Keratinocyte (primary cell): Measurements from ENCODE around the gene OR52N1. TPM values are rescaled to one million over a fixed set of nuclear protein-coding genes. Genes with fewer than 3 reads are reported as not detected.

Source experiments
- DNase-seq: peaks from one replicate; pipeline ENCODE4 v3.0.0-alpha.2; 2011; ENCODE audit warnings: low read depth, missing footprints, low spot score
- FAIRE-seq: peaks from 2 replicates; lab custom pipeline; 2011; peaks lifted over from hg19 to GRCh38; lab: Jason Lieb, UNC
- H2AFZ ChIP-seq: 2 replicates; pipeline ENCODE4 v1.6.0; 2012; ENCODE audit warnings: low read length, control low read depth, inconsistent platforms; ENCODE audit not compliant: control insufficient read depth
- H3K27ac ChIP-seq: 2 replicates; pipeline ENCODE4 v1.5.1; 2011; ENCODE audit warnings: low read length; ENCODE audit not compliant: control insufficient read depth, insufficient read depth
- H3K27me3 ChIP-seq: 3 replicates; pipeline ENCODE4 v1.6.0; 2011; ENCODE audit warnings: low read length; ENCODE audit not compliant: control insufficient read depth, insufficient read depth; ENCODE audit errors: extremely low read depth
- H3K36me3 ChIP-seq, 2 experiments: 2 replicates in 1 of 2; 3 replicates in 1 of 2; pipeline ENCODE4 v1.5.1; 2011; ENCODE audit warnings: low read length in 2 of 2, mild to moderate bottlenecking in 1 of 2; ENCODE audit not compliant: control insufficient read depth in 2 of 2, insufficient read depth in 2 of 2; ENCODE audit errors: extremely low read depth in 1 of 2
- H3K4me1 ChIP-seq: 3 replicates; pipeline ENCODE4 v1.5.1; 2011; ENCODE audit warnings: low read length; ENCODE audit not compliant: control insufficient read depth, insufficient read depth; ENCODE audit errors: extremely low read depth
- H3K4me2 ChIP-seq: 3 replicates; pipeline ENCODE4 v1.6.0; 2011; ENCODE audit warnings: low read depth, low read length; ENCODE audit not compliant: control insufficient read depth, insufficient read depth; ENCODE audit errors: extremely low read depth
- H3K4me3 ChIP-seq, 3 experiments: fragments of 200-600 bp in 1 of 3; sonication (generic) in 1 of 3; 2 replicates in 2 of 3; 3 replicates in 1 of 3; pipeline ENCODE4 v1.5.1; 2011 to 2016; ENCODE audit warnings: low read length in 3 of 3, mild to moderate bottlenecking in 3 of 3, control low read depth in 2 of 3, inconsistent platforms in 1 of 3, low read depth in 1 of 3, mixed read lengths in 1 of 3, mixed run types in 1 of 3, moderate library complexity in 1 of 3; ENCODE audit not compliant: control insufficient read depth in 2 of 3, insufficient read depth in 2 of 3; ENCODE audit errors: extremely low read depth in 1 of 3
- H3K79me2 ChIP-seq: 2 replicates; pipeline ENCODE4 v1.6.0; 2012; ENCODE audit warnings: low read length; ENCODE audit not compliant: control insufficient read depth, insufficient read depth
- H3K9ac ChIP-seq: 3 replicates; pipeline ENCODE4 v1.6.0; 2011; ENCODE audit warnings: low read length; ENCODE audit not compliant: control insufficient read depth, insufficient read depth; ENCODE audit errors: extremely low read depth
- H3K9me1 ChIP-seq: 3 replicates; pipeline ENCODE4 v1.6.0; 2011; ENCODE audit warnings: low read length; ENCODE audit not compliant: control insufficient read depth, insufficient read depth; ENCODE audit errors: extremely low read depth
- H3K9me3 ChIP-seq: 2 replicates; pipeline ENCODE4 v1.5.1; 2012; ENCODE audit warnings: low read depth, low read length; ENCODE audit not compliant: control insufficient read depth
- H4K20me1 ChIP-seq: 3 replicates; pipeline ENCODE4 v1.6.0; 2011; ENCODE audit warnings: low read length; ENCODE audit not compliant: control insufficient read depth, insufficient read depth; ENCODE audit errors: extremely low read depth
- EZH2 ChIP-seq: IDR thresholded peaks from one replicate; pipeline ENCODE4 v1.6.1; 2012; ENCODE audit warnings: inconsistent platforms, mild to moderate bottlenecking, low read length, moderate library complexity
- dilution Hi-C: fragments of 300-500 bp; cut with MboI; formaldehyde crosslinking; loops from one replicate; pipeline ENCODE4 v1.7.0; 2020; ENCODE audit warnings: low sequenced_read_pairs; ENCODE audit not compliant: extremely low pct_ligation_motif_present
- polyA plus RNA-seq, 5 experiments: library from polyadenylated mRNA; depleted of rRNA in 3 of 5; stranded (reverse) in 3 of 5; stranded (forward) in 1 of 5; unstranded in 1 of 5; fragments of >200 nt; gene quantifications; 1 replicate in 1 of 5; 2 replicates in 3 of 5; 3 replicates in 1 of 5; pipeline versions ENCODE4 v1.2.1 to v1.2.3, GENCODE V29; 2011 to 2012; ENCODE audit warnings: missing spikeins in 2 of 5, low read depth in 1 of 5, low replicate concordance in 1 of 5
- TF ChIP-seq, protein P1 (sequence below), 3 experiments: IDR thresholded peaks in 1 of 3; conservative IDR thresholded peaks in 1 of 3; optimal IDR thresholded peaks in 1 of 3; 2 replicates in 2 of 3; 3 replicates in 1 of 3; pipeline versions ENCODE3 to v1.5.1; 2011; ENCODE audit warnings: low read length in 3 of 3, mild to moderate bottlenecking in 3 of 3, moderate library complexity in 2 of 3, control low read depth in 1 of 3, inconsistent platforms in 1 of 3; ENCODE audit not compliant: insufficient read depth in 2 of 3; ENCODE audit errors: extremely low read depth in 1 of 3

OR52N1 gene
- polyA plus RNA-seq, 1 donor (not counting 4 experiments of a cell fraction or from before 2014, with no cell fraction given): not detected

- dilution Hi-C loops: no loop called here
- no peaks in the 10 kb centered on the region for H3K9me3 ChIP-seq
- H3K4me1 ChIP-seq: no peaks in the 10 kb centered on the region
- H3K27ac ChIP-seq: no peak overlapping the region
- FAIRE-seq (no peak), DNase-seq (no peak)
- no peak overlapping the region for H3K9ac ChIP-seq
- no peak overlapping the region for H2AFZ ChIP-seq
- H3K79me2 ChIP-seq: no peaks in the 10 kb centered on the region
- no peaks in the 10 kb centered on the region for H4K20me1 ChIP-seq
- H3K36me3 ChIP-seq: no peaks in the 10 kb centered on the region
- no peak overlapping the region for H3K4me2 ChIP-seq
- H3K4me3 ChIP-seq: no peak overlapping the region
- no peak for TF ChIP-seq EZH2
- TF ChIP-seq, protein P1, sequence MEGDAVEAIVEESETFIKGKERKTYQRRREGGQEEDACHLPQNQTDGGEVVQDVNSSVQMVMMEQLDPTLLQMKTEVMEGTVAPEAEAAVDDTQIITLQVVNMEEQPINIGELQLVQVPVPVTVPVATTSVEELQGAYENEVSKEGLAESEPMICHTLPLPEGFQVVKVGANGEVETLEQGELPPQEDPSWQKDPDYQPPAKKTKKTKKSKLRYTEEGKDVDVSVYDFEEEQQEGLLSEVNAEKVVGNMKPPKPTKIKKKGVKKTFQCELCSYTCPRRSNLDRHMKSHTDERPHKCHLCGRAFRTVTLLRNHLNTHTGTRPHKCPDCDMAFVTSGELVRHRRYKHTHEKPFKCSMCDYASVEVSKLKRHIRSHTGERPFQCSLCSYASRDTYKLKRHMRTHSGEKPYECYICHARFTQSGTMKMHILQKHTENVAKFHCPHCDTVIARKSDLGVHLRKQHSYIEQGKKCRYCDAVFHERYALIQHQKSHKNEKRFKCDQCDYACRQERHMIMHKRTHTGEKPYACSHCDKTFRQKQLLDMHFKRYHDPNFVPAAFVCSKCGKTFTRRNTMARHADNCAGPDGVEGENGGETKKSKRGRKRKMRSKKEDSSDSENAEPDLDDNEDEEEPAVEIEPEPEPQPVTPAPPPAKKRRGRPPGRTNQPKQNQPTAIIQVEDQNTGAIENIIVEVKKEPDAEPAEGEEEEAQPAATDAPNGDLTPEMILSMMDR (optimal IDR thresholded peaks at IDR 0.05 in 1 of 3, IDR thresholded peaks at IDR 0.05 in 1 of 3, conservative IDR thresholded peaks at IDR 0.05 in 1 of 3; ENCODE audit: extremely low read depth in 1 of 3, insufficient read depth in 2 of 3, low read length in 3 of 3): no peak
- H3K9me1 ChIP-seq: no peaks in the 10 kb centered on the region
- no peaks in the 10 kb centered on the region for H3K27me3 ChIP-seq
These were observed 42.4 kb upstream of the OR52N1 start for GRCh38 chr11:5833446-5833845.

DNA sequence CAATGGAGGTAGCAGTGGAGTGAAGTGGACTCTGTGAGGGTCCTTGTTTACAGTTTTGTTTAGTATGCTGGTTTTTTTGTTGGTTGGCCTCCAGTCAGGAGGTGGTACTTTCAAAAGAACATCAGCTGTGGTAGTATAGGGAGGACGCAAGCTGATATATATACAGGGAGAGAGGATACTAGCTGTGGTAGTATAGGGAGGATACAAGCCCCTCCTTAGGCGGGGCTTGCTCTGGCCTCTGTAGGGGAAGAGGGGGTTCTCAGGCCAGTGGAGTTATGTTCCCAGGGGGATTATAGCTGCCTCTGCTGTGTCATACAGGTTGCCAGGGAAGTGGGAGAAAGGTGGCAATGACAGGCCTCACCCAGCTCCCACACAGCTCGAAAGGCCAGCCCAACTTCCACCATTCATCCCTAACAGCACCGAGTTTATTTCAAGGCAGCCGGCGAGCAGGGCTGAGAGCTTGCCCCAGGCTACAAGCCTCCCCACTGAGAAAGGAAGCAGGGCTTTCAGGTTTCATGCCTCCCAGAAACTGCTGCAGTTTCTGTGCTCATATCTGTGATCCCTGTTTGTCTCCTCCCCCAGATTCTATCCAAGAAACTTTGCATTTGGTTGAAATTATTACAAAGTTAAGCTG is 40.2 kb upstream of the OR52N1 start:
- Histone ChIP-seq H4K20me1 (no peaks in the 10 kb centered on the region), H3K79me2 (no peaks in the 10 kb centered on the region), H3K27ac (no peak overlapping the region), H3K9me3 (no peaks in the 10 kb centered on the region), H3K4me2 (no peak overlapping the region), H3K36me3 (no peaks in the 10 kb centered on the region), H3K9me1 (no peaks in the 10 kb centered on the region), H3K4me3 (no peak overlapping the region), H3K4me1 (no peaks in the 10 kb centered on the region), H3K9ac (no peak overlapping the region), H3K27me3 (no peaks in the 10 kb centered on the region), H2AFZ (no peak overlapping the region)
- FAIRE-seq (no peak), DNase-seq (no peak)
- dilution Hi-C loops: no loop called here
- no peak for TF ChIP-seq EZH2
- TF ChIP-seq, protein P1 (optimal IDR thresholded peaks at IDR 0.05 in 1 of 3, IDR thresholded peaks at IDR 0.05 in 1 of 3, conservative IDR thresholded peaks at IDR 0.05 in 1 of 3; ENCODE audit: extremely low read depth in 1 of 3, insufficient read depth in 2 of 3, low read length in 3 of 3): no peak
